KMS-11 (cell line): ENCODE measurements around the gene CAGE1.

Source experiments
- H2AFZ ChIP-seq: fragments of 200-600 bp; sonication (generic); 2 replicates; pipeline ENCODE4 v1.6.1; 2016; ENCODE audit warnings: antibody characterized with exemption, mixed run types, low read depth
- H3K27ac ChIP-seq: fragments of 200-600 bp; sonication (generic); 2 replicates; pipeline ENCODE4 v1.6.1; 2016; ENCODE audit warnings: mild to moderate bottlenecking, mixed run types
- H3K27me3 ChIP-seq: fragments of 200-600 bp; sonication (generic); 2 replicates; pipeline ENCODE4 v1.6.1; 2017; ENCODE audit warnings: mild to moderate bottlenecking, low read depth, mixed run types, moderate library complexity; ENCODE audit not compliant: insufficient read depth
- H3K36me3 ChIP-seq: fragments of 200-600 bp; sonication (generic); 2 replicates; pipeline ENCODE4 v1.6.1; 2017; ENCODE audit warnings: mild to moderate bottlenecking, mixed run types; ENCODE audit not compliant: insufficient read depth
- H3K4me1 ChIP-seq: fragments of 200-600 bp; sonication (generic); 2 replicates; pipeline ENCODE4 v1.6.1; 2016; ENCODE audit warnings: mild to moderate bottlenecking, low read depth, mixed run types; ENCODE audit not compliant: poor library complexity, severe bottlenecking
- H3K4me2 ChIP-seq: fragments of 200-600 bp; sonication (generic); 2 replicates; pipeline ENCODE4 v1.7.0; 2016; ENCODE audit warnings: mild to moderate bottlenecking, mixed run types
- H3K4me3 ChIP-seq: fragments of 200-600 bp; sonication (generic); IDR thresholded peaks from 2 replicates; pipeline ENCODE4 v1.6.1; 2017; ENCODE audit warnings: low read depth, low read length, mixed read lengths; ENCODE audit not compliant: insufficient read depth
- H3K79me2 ChIP-seq: fragments of 200-600 bp; sonication (generic); 2 replicates; pipeline ENCODE4 v1.6.1; 2016; ENCODE audit warnings: low read depth, mixed run types; ENCODE audit not compliant: insufficient read depth
- H3K9ac ChIP-seq: fragments of 200-600 bp; sonication (generic); 2 replicates; pipeline ENCODE4 v1.6.1; 2016; ENCODE audit warnings: mild to moderate bottlenecking, mixed run types
- H4K20me1 ChIP-seq: fragments of 200-600 bp; sonication (generic); 2 replicates; pipeline ENCODE4 v1.6.1; 2016; ENCODE audit warnings: mild to moderate bottlenecking, mixed run types; ENCODE audit not compliant: insufficient read depth
- CTCF ChIP-seq: fragments of 200-600 bp; sonication (generic); conservative IDR thresholded peaks from 2 replicates; pipeline ENCODE4 v1.6.1; 2017; ENCODE audit warnings: low read depth, mild to moderate bottlenecking, antibody characterized with exemption, low read length, moderate library complexity, mixed read lengths

CAGE1 gene

DNA sequence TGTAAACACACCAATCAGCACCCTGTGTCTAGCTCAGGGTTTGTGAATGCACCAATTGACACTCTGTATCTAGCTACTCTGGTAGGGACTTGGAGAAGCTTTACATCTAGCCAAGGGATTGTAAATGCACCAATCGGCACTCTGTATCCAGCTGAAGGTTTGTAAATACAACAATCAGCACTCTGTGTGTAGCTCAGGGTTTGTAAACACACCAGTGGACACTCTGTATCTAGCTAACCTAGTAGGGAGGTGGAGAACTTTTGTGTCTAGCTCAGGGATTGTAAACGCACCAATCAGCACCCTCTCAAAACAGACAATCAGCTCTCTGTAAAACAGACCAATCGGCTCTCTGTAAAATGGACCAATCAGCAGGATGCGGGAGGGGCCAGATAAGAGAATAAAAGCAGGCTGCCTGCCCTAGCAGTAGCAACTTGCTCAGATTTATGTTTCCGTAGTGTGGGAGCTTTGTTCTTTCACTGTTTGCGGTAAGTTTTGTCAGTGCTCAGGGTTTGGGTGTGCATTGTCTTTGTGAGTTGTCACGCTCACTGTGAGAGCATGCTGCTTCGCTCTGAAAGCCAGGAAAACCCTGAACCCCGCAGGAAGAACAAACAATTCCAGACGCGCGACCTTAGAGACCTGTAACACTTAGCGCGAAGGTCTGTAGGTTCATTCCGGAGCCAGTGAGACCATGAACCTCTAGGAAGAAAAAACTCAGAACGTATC is 37.1 kb upstream of the CAGE1 start:
- Histone ChIP-seq H3K36me3 (no peaks in the 10 kb centered on the region), H3K4me2 (no peak overlapping the region), H3K27me3 (no peaks in the 10 kb centered on the region), H3K9ac (no peak overlapping the region), H3K4me3 (no peak overlapping the region), H2AFZ (no peak overlapping the region), H3K27ac (no peak overlapping the region), H3K79me2 (no peaks in the 10 kb centered on the region), H3K4me1 (no peaks in the 10 kb centered on the region), H4K20me1 (no peaks in the 10 kb centered on the region)
- no peak for TF ChIP-seq CTCF

GRCh38 chr6:7425808-7426190 is 36.3 kb upstream of the CAGE1 start:
- Histone ChIP-seq H3K79me2 (no peaks in the 10 kb centered on the region), H3K4me1 (no peaks in the 10 kb centered on the region), H3K27me3 (no peaks in the 10 kb centered on the region), H3K4me3 (no peak overlapping the region), H2AFZ (no peak overlapping the region), H3K4me2 (no peak overlapping the region), H3K27ac (no peak overlapping the region), H4K20me1 (no peaks in the 10 kb centered on the region), H3K9ac (no peak overlapping the region), H3K36me3 (no peaks in the 10 kb centered on the region)
- TF ChIP-seq CTCF = no peak

- Histone ChIP-seq H3K79me2 (no peaks in the 10 kb centered on the region), H3K9ac (no peak overlapping the region), H4K20me1 (no peaks in the 10 kb centered on the region), H2AFZ (no peak overlapping the region), H3K4me2 (no peak overlapping the region), H3K36me3 (no peaks in the 10 kb centered on the region), H3K27me3 (no peaks in the 10 kb centered on the region), H3K4me1 (no peaks in the 10 kb centered on the region), H3K4me3 (no peak overlapping the region), H3K27ac (no peak overlapping the region)
- TF ChIP-seq CTCF = no peak
These were observed 35.6 kb upstream of the CAGE1 start for GRCh38 chr6:7424967-7425807.

- Histone ChIP-seq H3K27me3 (no peaks in the 10 kb centered on the region), H3K4me3 (no peak overlapping the region)
These were observed 34.5 kb upstream of the CAGE1 start for GRCh38 chr6:7424058-7424457.

More at GRCh38 chr6:7424058-7424457, 34.5 kb upstream of the CAGE1 start:
- no peak for TF ChIP-seq CTCF
- Histone ChIP-seq H3K36me3 (no peaks in the 10 kb centered on the region), H4K20me1 (no peaks in the 10 kb centered on the region), H3K4me2 (no peak overlapping the region), H3K27ac (no peak overlapping the region), H2AFZ (no peak overlapping the region), H3K9ac (no peak overlapping the region), H3K79me2 (no peaks in the 10 kb centered on the region), H3K4me1 (no peaks in the 10 kb centered on the region)
